GM18870 (cell line): ENCODE results near the gene C12orf76.
"Not testable (repeated sequence)": the region's sequence is repeated elsewhere in the genome, so short reads cannot be mapped to it uniquely, and the experiment has no call there.

Source experiments
- ATAC-seq: cut with Tn5 transposase; IDR thresholded peaks from one replicate; pipeline ENCODE4 v1.9.1; 2021; ENCODE audit warnings: moderate library complexity; ENCODE audit not compliant: unreplicated experiment

The C12orf76 gene

GRCh38 chr12:110024051-110024450 is 24.3 kb downstream of the C12orf76 start:
- no peak for ATAC-seq

- ATAC-seq = no peak
These were observed 25.0 kb downstream of the C12orf76 start for GRCh38 chr12:110023059-110023980.

DNA sequence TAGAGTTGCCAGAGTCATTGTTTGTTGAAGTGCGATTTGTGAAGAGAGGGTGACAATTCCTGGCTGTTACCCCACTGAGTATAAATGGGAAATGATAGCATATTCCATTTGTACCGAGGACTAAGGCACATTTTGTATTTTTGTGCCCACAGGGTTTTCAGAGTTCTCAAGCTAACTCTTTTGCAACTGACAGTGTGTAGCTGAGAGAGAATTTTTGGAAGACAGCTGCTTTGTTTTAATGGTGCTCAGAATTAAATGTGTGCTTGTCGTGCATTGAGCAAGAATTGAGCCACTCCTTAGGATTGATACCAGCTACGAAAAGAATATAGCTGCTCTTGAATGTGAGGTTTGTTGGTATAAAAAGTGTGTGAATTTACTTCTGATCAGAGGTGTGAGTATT is 27.4 kb downstream of the C12orf76 start:
- ATAC-seq = no peak

DNA sequence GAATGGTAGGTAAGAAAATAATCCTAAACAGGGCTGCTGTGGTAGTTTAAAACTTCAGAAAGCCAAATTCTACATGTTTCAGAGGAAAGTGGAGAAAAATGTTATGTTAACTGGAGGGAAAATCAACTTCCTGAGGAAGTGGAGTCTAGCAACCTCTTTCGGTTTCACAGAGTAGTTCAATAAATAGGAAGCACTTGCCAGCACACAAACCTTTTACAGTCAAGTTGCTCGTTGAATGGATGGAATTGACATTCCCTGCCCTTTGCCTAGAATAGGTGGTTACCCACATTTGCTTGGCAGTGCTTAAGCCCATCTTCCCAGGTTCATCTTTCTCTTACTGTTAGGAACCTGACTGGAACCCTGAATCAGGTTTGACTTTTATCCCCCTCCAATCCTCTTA is 33.2 kb downstream of the C12orf76 start:
- ATAC-seq = no peak

- ATAC-seq = no peak
These were observed 35.7 kb downstream of the C12orf76 start for GRCh38 chr12:110012659-110013058.

GRCh38 chr12:110012137-110012536 is 36.2 kb downstream of the C12orf76 start:
- peak; percentile 48 for ATAC-seq

DNA sequence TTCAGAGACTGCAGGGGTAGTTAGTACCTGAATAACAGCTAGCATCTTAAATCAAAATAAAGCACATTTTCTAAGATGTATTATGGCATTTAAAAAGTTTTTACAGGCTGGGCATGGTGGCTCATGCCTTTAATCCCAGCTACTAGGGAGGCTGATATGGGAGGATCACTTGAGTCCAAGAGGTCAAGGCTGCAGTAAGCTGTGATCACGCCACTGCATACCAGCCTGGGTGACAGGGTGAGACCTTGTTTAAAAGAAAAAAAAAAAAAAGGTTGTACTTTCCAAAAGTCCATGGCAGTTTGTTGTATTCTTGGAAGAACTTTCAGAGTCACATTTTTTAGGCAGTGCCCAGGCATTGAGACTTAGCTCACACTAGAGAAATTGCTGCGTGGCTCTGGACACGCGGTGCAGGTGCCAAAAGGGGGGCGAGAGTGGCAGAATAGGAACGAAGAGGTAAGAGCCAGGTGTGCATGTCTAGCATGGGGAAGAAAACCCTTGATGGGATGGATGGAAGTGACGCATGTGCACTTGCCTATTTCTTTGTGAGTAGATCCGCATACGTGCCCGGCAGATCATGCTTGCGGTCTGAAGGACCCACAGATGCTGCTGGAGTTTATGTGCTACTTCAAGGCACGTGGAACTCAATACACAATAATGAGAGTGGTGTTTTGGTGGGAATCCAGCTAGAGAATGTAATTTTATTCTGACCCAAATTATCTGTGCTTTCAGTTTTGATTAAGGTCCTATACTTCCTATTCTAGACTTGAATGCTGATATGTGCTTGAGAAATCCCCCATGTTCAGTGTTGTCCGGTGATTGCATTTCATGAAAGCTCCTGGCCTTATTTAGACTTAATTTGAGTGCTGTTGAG is 37.2 kb downstream of the C12orf76 start:
- no peak for ATAC-seq

- ATAC-seq = not testable (repeated sequence)
These were observed 39.5 kb downstream of the C12orf76 start for GRCh38 chr12:110008681-110009398.

- no peak for ATAC-seq
These were observed 40.4 kb downstream of the C12orf76 start for GRCh38 chr12:110007881-110008280.

GRCh38 chr12:110006115-110006514 is 42.2 kb downstream of the C12orf76 start:
- no peak for ATAC-seq

DNA sequence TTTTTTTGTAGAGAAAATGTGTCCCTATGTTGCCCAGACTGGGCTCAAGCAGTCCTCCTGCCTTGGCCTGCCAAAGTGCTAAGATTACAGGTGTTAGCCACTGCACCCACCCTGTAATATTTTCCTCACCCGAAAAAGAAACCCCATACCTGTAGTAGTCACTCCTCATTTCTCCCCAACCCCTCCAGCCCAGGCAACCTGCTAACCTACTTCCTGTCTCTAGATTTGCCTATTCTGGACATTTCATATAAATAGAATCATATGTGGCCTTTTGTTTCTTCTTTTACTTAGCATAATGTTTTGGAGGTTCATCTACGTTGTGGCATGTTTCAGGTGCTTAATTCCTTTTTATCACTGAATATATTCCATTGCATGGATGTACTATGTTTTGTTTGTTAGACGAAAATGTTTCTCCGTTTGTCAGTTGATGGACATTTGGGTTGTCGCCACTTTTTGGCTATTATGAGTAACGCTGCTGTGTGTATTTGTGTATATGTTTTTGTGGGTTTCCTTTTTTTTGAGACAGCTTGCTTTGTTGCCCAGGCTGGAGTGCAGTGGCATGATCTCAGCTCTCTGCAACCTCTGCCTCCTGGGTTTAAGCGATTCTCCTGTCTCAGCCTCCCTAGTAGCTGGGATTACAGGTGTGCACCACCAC is 42.9 kb downstream of the C12orf76 start:
- ATAC-seq = peak; percentile 46

GRCh38 chr12:110004598-110004997 is 43.7 kb downstream of the C12orf76 start:
- ATAC-seq = peak; percentile 43

DNA sequence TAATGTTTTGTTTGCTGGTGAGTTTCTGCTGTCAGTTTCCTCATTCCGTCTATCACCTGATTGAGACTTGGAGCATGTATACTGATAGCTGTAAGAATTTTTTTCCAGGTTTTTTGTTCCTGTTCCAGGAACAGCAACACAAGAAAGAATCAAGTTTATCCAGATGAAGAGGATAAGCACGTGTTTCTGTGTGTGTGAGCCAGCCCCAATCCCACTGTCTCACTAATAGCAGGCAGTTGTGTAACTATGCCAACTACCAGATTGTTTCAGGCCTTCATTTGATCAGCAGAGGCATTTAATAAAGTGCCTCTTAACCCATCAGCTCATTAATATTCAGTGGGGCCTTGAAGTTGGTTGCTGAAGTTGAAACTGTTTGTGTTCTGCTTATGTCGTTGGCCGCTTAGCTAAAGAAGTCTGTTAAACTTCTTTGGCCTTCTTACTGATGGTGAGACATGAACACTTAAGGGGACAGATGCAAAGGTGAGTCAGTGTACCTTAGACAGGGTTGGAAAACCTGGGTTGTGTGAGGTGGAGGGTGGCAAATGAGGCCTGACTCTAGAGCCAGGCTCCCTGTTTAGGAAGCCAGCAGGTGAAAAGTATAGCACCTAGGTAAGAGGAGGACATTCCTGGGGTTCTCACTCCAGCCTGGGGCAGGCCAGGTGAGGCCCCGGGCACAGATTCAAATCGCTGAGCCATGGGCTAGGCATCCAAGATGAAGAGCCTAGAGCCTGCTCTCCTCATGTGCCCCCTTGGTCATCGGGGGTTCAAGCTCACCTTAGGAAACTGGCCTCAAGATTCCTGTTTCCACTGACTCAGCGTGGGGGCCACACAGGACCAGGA is 45.4 kb downstream of the C12orf76 start:
- no peak for ATAC-seq

DNA sequence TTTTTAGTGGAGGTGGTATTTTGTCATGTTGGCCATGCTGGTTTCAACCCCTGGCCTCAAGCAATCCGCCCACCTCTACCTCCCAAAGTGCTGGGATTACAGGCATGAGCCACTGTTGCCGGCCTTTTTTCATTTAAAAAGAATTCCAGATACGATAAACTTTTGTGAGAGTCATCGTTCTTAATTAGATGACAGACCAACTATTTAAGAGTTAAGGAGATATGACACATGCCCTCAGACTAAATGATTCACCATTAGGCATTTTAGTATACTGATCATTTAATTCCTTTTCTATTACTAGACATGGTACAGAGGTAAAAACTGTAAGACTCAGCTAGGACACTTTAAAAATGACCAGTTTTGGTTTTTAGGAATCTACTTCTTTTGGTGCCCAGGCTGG is 46.7 kb downstream of the C12orf76 start:
- ATAC-seq = no peak

GRCh38 chr12:109999983-110000505 is 48.3 kb downstream of the C12orf76 start:
- no peak for ATAC-seq

DNA sequence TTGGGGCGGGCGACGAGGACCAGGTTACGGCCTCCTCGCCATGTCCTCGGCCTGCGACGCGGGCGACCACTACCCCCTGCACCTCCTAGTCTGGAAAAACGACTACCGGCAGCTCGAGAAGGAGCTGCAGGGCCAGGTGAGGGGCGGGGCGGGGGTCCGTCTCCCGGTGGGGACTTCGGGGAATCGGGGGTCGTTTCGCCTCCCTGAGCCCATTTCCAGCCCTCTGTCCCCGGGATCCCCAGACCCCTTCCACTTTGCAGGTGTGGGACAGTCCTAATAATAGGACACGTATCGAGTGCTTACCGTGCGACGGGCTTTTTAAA is 48.7 kb downstream of the C12orf76 start:
- ATAC-seq = no peak

GRCh38 chr12:109998904-109999648 is 49.2 kb downstream of the C12orf76 start, which contains the start of gene ANKRD13A:
TSS of gene ANKRD13A (plus strand) at chr12:109999430. CDS start at chr12:109999689, 259 bp downstream.
- no peak for ATAC-seq

- no peak for ATAC-seq
These were observed 50.0 kb downstream of the C12orf76 start for GRCh38 chr12:109998241-109998903.
